Measurements from ENCODE around the gene RRBP1. TPM values are rescaled to one million over a fixed set of nuclear protein-coding genes. Genes with fewer than 3 reads are reported as not detected.

RRBP1 gene
- total RNA-seq, 1 donor from 2014 or later, result 65.0 TPM

GRCh38 chr20:17626217-17627007 is 55.6 kb downstream of the RRBP1 start:
- TF ChIP-seq CTCF (IDR thresholded peaks at IDR 0.05; ENCODE audit: insufficient read depth, low read length, severe bottlenecking), result no peak
- DNase-seq (ENCODE audit: low read depth) (no peak), FAIRE-seq (no peak)
- H3K36me3 ChIP-seq (ENCODE audit: control insufficient read depth, insufficient read depth, low read length), result peaks cover 58% of the 10 kb centered on the region
- H3K4me3 ChIP-seq (ENCODE audit: low read depth, low read length), result no peak overlapping the region
- H3K27me3 ChIP-seq (ENCODE audit: control insufficient read depth, insufficient read depth, low read length), result no peaks in the 10 kb centered on the region

GRCh38 chr20:17625246-17626051 is 56.6 kb downstream of the RRBP1 start:
- no peak overlapping the region for H3K4me3 ChIP-seq (ENCODE audit: low read depth, low read length)
- FAIRE-seq, result no peak
- peaks cover 60% of the 10 kb centered on the region for H3K36me3 ChIP-seq (ENCODE audit: control insufficient read depth, insufficient read depth, low read length)
- H3K27me3 ChIP-seq (ENCODE audit: control insufficient read depth, insufficient read depth, low read length), result no peaks in the 10 kb centered on the region
- no peak for TF ChIP-seq CTCF (IDR thresholded peaks at IDR 0.05; ENCODE audit: insufficient read depth, low read length, severe bottlenecking)
- DNase-seq (ENCODE audit: low read depth), result no peak

- Histone ChIP-seq H3K36me3 (ENCODE audit: control insufficient read depth, insufficient read depth, low read length) (peaks cover 64% of the 10 kb centered on the region), H3K4me3 (ENCODE audit: low read depth, low read length) (no peak overlapping the region), H3K27me3 (ENCODE audit: control insufficient read depth, insufficient read depth, low read length) (no peaks in the 10 kb centered on the region)
- DNase-seq (ENCODE audit: low read depth), result no peak
- FAIRE-seq, result no peak
- no peak for TF ChIP-seq CTCF (IDR thresholded peaks at IDR 0.05; ENCODE audit: insufficient read depth, low read length, severe bottlenecking)
Observed at GRCh38 chr20:17624551-17625245, 57.3 kb downstream of the RRBP1 start.

GRCh38 chr20:17624070-17624469 is 58.0 kb downstream of the RRBP1 start:
- TF ChIP-seq CTCF (IDR thresholded peaks at IDR 0.05; ENCODE audit: insufficient read depth, low read length, severe bottlenecking), result no peak
- Histone ChIP-seq H3K36me3 (ENCODE audit: control insufficient read depth, insufficient read depth, low read length) (peaks cover 67% of the 10 kb centered on the region), H3K4me3 (ENCODE audit: low read depth, low read length) (no peak overlapping the region), H3K27me3 (ENCODE audit: control insufficient read depth, insufficient read depth, low read length) (no peaks in the 10 kb centered on the region)
- no peak for DNase-seq (ENCODE audit: low read depth)
- no peak for FAIRE-seq

- FAIRE-seq, result no peak
- no peak for TF ChIP-seq CTCF (IDR thresholded peaks at IDR 0.05; ENCODE audit: insufficient read depth, low read length, severe bottlenecking)
- no peak for DNase-seq (ENCODE audit: low read depth)
- Histone ChIP-seq H3K4me3 (ENCODE audit: low read depth, low read length) (no peak overlapping the region), H3K36me3 (ENCODE audit: control insufficient read depth, insufficient read depth, low read length) (peaks cover 64% of the 10 kb centered on the region), H3K27me3 (ENCODE audit: control insufficient read depth, insufficient read depth, low read length) (no peaks in the 10 kb centered on the region)
Observed at GRCh38 chr20:17622851-17623508, 59.1 kb downstream of the RRBP1 start.
